ENCODE results near the gene ZNF593.

Gene ZNF593

GRCh38 chr1:26169669-26170471 lies at the start of gene ZNF593:
Gene ZNF593, plus strand, starts transcription at chr1:26169908. Its CDS starts 76 bp downstream, at chr1:26169984.
- Mint-ChIP-seq H3K36me3 (no peaks in the 10 kb centered on the region), H3K27ac (peak within 1 kb of the TSS; percentile 90), H3K9me3 (no peaks in the 10 kb centered on the region), H3K4me1 (peaks cover 26% of the 10 kb centered on the region), H3K4me3 (peak within 1 kb of the TSS; percentile 84)
- DNase-seq (ENCODE audit: low spot score in 2 of 2): peak; percentile 93 to 95
- ATAC-seq: peak; percentile 96

GRCh38 chr1:26121854-26122773 lies 47.6 kb upstream of the ZNF593 start:
- no peaks in the 10 kb centered on the region for H3K9me3 Mint-ChIP-seq

GRCh38 chr1:26122988-26123973 lies 46.4 kb upstream of the ZNF593 start:
- H3K27ac Mint-ChIP-seq: peak overlapping the region; percentile 7
- peaks cover 54% of the 10 kb centered on the region for H3K36me3 Mint-ChIP-seq
- peaks cover 26% of the 10 kb centered on the region for H3K4me1 Mint-ChIP-seq
- no peak for DNase-seq (ENCODE audit: low spot score in 2 of 2)
- H3K4me3 Mint-ChIP-seq: no peak overlapping the region
- peak; percentile 75 for ATAC-seq
- no peaks in the 10 kb centered on the region for H3K9me3 Mint-ChIP-seq

More at GRCh38 chr1:26121854-26122773, 47.6 kb upstream of the ZNF593 start:
- H3K4me1 Mint-ChIP-seq: peaks cover 15% of the 10 kb centered on the region
- peaks cover 66% of the 10 kb centered on the region for H3K36me3 Mint-ChIP-seq
- H3K27ac Mint-ChIP-seq: no peak overlapping the region
- no peak overlapping the region for H3K4me3 Mint-ChIP-seq
- ATAC-seq (no peak), DNase-seq (ENCODE audit: low spot score in 2 of 2) (no peak)

- Mint-ChIP-seq H3K27ac (no peak overlapping the region), H3K4me1 (peaks cover 26% of the 10 kb centered on the region), H3K9me3 (no peaks in the 10 kb centered on the region), H3K4me3 (no peak overlapping the region), H3K36me3 (peaks cover 42% of the 10 kb centered on the region)
- ATAC-seq: no peak
- no peak for DNase-seq (ENCODE audit: low spot score in 2 of 2)
These were observed 45.0 kb upstream of the ZNF593 start for GRCh38 chr1:26124418-26125331.

- Mint-ChIP-seq H3K36me3 (peaks cover 37% of the 10 kb centered on the region), H3K4me1 (peaks cover 26% of the 10 kb centered on the region), H3K9me3 (no peaks in the 10 kb centered on the region), H3K27ac (no peak overlapping the region), H3K4me3 (peak overlapping the region; percentile 39)
- no peak for DNase-seq (ENCODE audit: low spot score in 2 of 2)
- no peak for ATAC-seq
These were observed 44.3 kb upstream of the ZNF593 start for GRCh38 chr1:26125382-26125781.

GRCh38 chr1:26125946-26126320 lies 43.8 kb upstream of the ZNF593 start:
- Mint-ChIP-seq H3K4me1 (peaks cover 26% of the 10 kb centered on the region), H3K36me3 (peaks cover 37% of the 10 kb centered on the region), H3K4me3 (peak overlapping the region; percentile 39), H3K9me3 (no peaks in the 10 kb centered on the region), H3K27ac (peak overlapping the region; percentile 89)
- ATAC-seq (no peak), DNase-seq (ENCODE audit: low spot score in 2 of 2) (no peak)

GRCh38 chr1:26126321-26127084 lies 43.2 kb upstream of the ZNF593 start:
- H3K4me3 Mint-ChIP-seq: peak overlapping the region; percentile 39
- peaks cover 26% of the 10 kb centered on the region for H3K4me1 Mint-ChIP-seq
- H3K9me3 Mint-ChIP-seq: no peaks in the 10 kb centered on the region
- DNase-seq (ENCODE audit: low spot score in 2 of 2) (no peak), ATAC-seq (peak; percentile 97)
- H3K36me3 Mint-ChIP-seq: peaks cover 35% of the 10 kb centered on the region
- H3K27ac Mint-ChIP-seq: peak overlapping the region; percentile 89

- ATAC-seq: no peak
- H3K9me3 Mint-ChIP-seq: no peaks in the 10 kb centered on the region
- peaks cover 26% of the 10 kb centered on the region for H3K4me1 Mint-ChIP-seq
- peak overlapping the region; percentile 7 for H3K4me3 Mint-ChIP-seq
- no peak for DNase-seq (ENCODE audit: low spot score in 2 of 2)
- H3K36me3 Mint-ChIP-seq: peaks cover 25% of the 10 kb centered on the region
- no peak overlapping the region for H3K27ac Mint-ChIP-seq
These were observed 42.2 kb upstream of the ZNF593 start for GRCh38 chr1:26127235-26128163.

GRCh38 chr1:26129778-26130177 lies 39.9 kb upstream of the ZNF593 start:
- H3K4me1 Mint-ChIP-seq: peaks cover 19% of the 10 kb centered on the region
- no peak for DNase-seq (ENCODE audit: low spot score in 2 of 2)
- no peak overlapping the region for H3K4me3 Mint-ChIP-seq
- H3K36me3 Mint-ChIP-seq: peaks cover 7% of the 10 kb centered on the region
- ATAC-seq: no peak
- H3K27ac Mint-ChIP-seq: no peak overlapping the region
- H3K9me3 Mint-ChIP-seq: no peaks in the 10 kb centered on the region

- Mint-ChIP-seq H3K4me3 (no peak overlapping the region), H3K4me1 (peaks cover 19% of the 10 kb centered on the region), H3K36me3 (peaks cover 7% of the 10 kb centered on the region), H3K9me3 (no peaks in the 10 kb centered on the region), H3K27ac (no peak overlapping the region)
- DNase-seq (ENCODE audit: low spot score in 2 of 2) (no peak), ATAC-seq (no peak)
These were observed 39.0 kb upstream of the ZNF593 start for GRCh38 chr1:26130695-26131094.

- Mint-ChIP-seq H3K36me3 (no peaks in the 10 kb centered on the region), H3K9me3 (no peaks in the 10 kb centered on the region), H3K27ac (no peak overlapping the region), H3K4me1 (peaks cover 9% of the 10 kb centered on the region), H3K4me3 (no peak overlapping the region)
- DNase-seq (ENCODE audit: low spot score in 2 of 2) (no peak), ATAC-seq (no peak)
These were observed 37.4 kb upstream of the ZNF593 start for GRCh38 chr1:26132128-26132833.

GRCh38 chr1:26132834-26133167 lies 36.9 kb upstream of the ZNF593 start:
- DNase-seq (ENCODE audit: low spot score in 2 of 2): no peak
- Mint-ChIP-seq H3K27ac (no peak overlapping the region), H3K9me3 (no peaks in the 10 kb centered on the region)

More at GRCh38 chr1:26132834-26133167, 36.9 kb upstream of the ZNF593 start:
- H3K36me3 Mint-ChIP-seq: no peaks in the 10 kb centered on the region
- no peak overlapping the region for H3K4me3 Mint-ChIP-seq
- ATAC-seq: no peak
- peaks cover 4% of the 10 kb centered on the region for H3K4me1 Mint-ChIP-seq
